Endodermal cell (in vitro differentiated cells): ENCODE measurements around the gene TMCO4. TPM values are rescaled to one million over a fixed set of nuclear protein-coding genes. Genes with fewer than 3 reads are reported as not detected.

Experiments used
- DNase-seq: peaks from one replicate; pipeline ENCODE4 v3.0.0-alpha.2; 2017
- H3K27ac ChIP-seq: 2 replicates; pipeline ENCODE4 v1.5.1; 2013; ENCODE audit warnings: mild to moderate bottlenecking, low read depth, low read length, moderate library complexity
- H3K27me3 ChIP-seq: 2 replicates; pipeline ENCODE4 v1.6.1; 2013; ENCODE audit warnings: mild to moderate bottlenecking, low read length, moderate library complexity; ENCODE audit not compliant: insufficient read depth, control insufficient read depth, poor library complexity, severe bottlenecking
- H3K36me3 ChIP-seq: 2 replicates; pipeline ENCODE4 v1.7.0; 2013; ENCODE audit warnings: mild to moderate bottlenecking, low read length, moderate library complexity; ENCODE audit not compliant: control insufficient read depth, insufficient read depth
- H3K4me1 ChIP-seq: one replicate; pipeline ENCODE4 v1.7.0; 2013; ENCODE audit warnings: low read length; ENCODE audit not compliant: control insufficient read depth, insufficient read depth
- H3K4me3 ChIP-seq: 2 replicates; pipeline ENCODE4 v1.5.1; 2013; ENCODE audit warnings: mild to moderate bottlenecking, low read length, moderate library complexity
- H3K9ac ChIP-seq: 2 replicates; pipeline ENCODE4 v1.6.1; 2013; ENCODE audit warnings: mild to moderate bottlenecking, low read length, moderate library complexity; ENCODE audit not compliant: poor library complexity, severe bottlenecking; ENCODE audit errors: extremely low read depth
- H3K9me3 ChIP-seq: 2 replicates; pipeline ENCODE4 v1.6.1; 2013; ENCODE audit warnings: mild to moderate bottlenecking, low read length, moderate library complexity; ENCODE audit not compliant: control insufficient read depth
- H3K27ac Mint-ChIP-seq: 2 replicates; pipeline ENCODE4 v1.8.0; 2020; ENCODE audit warnings: mixed read lengths
- H3K27me3 Mint-ChIP-seq: 2 replicates; pipeline ENCODE4 v1.8.0; 2021; ENCODE audit warnings: mild to moderate bottlenecking, mixed read lengths; ENCODE audit not compliant: insufficient read depth
- H3K36me3 Mint-ChIP-seq: 2 replicates; pipeline ENCODE4 v1.8.0; 2020; ENCODE audit warnings: low read depth, mixed read lengths
- H3K4me1 Mint-ChIP-seq: 2 replicates; pipeline ENCODE4 v1.8.0; 2020; ENCODE audit warnings: mixed read lengths
- H3K4me3 Mint-ChIP-seq: 2 replicates; pipeline ENCODE4 v1.8.0; 2020; ENCODE audit warnings: mild to moderate bottlenecking, moderate library complexity, mixed read lengths
- H3K9me3 Mint-ChIP-seq: 2 replicates; pipeline ENCODE4 v1.8.0; 2020; ENCODE audit warnings: mild to moderate bottlenecking, mixed read lengths
- CTCF ChIP-seq: fragments of 200-600 bp; sonication (generic); conservative IDR thresholded peaks from 2 replicates; pipeline ENCODE4 v1.5.0; 2021; ENCODE audit warnings: antibody characterized with exemption, mild to moderate bottlenecking
- WGBS, 2 experiments: methylation state at CpG; one replicate each; pipeline versions ENCODE4 v1.1.5 to v1.1.7; 2013; ENCODE audit warnings: missing lambda C conversion rate in 2 of 2, mixed read lengths in 1 of 2; ENCODE audit not compliant: insufficient coverage in 1 of 2, insufficient read length in 1 of 2; 5-methylcytosine and 5-hydroxymethylcytosine counted together
- total RNA-seq, 2 donors: library from RNA; stranded (reverse); fragmentation: NEBNext Ultra II Directional in 1 of 2; extraction: Animal tissue kit (Norgen Biotek cat#: 25700) in 1 of 2; gene quantifications; 2 replicates in 1 of 2; 3 replicates in 1 of 2; pipeline ENCODE4 v1.2.1, GENCODE V29; 2021

TMCO4 gene
- total RNA-seq, 2 donors from 2014 or later, result 6.2 to 6.6 TPM

- H3K4me3 Mint-ChIP-seq, result no peak overlapping the region
- DNase-seq, result no peak
- Histone ChIP-seq H3K9ac (no peak overlapping the region), H3K27me3 (no peaks in the 10 kb centered on the region), H3K36me3 (no peaks in the 10 kb centered on the region), H3K9me3 (no peaks in the 10 kb centered on the region), H3K4me3 (no peak overlapping the region), H3K4me1 (no peaks in the 10 kb centered on the region), H3K27ac (no peak overlapping the region)
- no peaks in the 10 kb centered on the region for H3K36me3 Mint-ChIP-seq
- TF ChIP-seq CTCF, result no peak
- peaks cover under 1% of the 10 kb centered on the region for H3K9me3 Mint-ChIP-seq
- peaks cover 11% of the 10 kb centered on the region for H3K27me3 Mint-ChIP-seq
- H3K4me1 Mint-ChIP-seq, result peaks cover 7% of the 10 kb centered on the region
- no peak overlapping the region for H3K27ac Mint-ChIP-seq
- 72 to 74% methylated on average over 4 to 5 of the region's 5 CpGs for WGBS, 2 experiments
These were observed 24.3 kb upstream of the TMCO4 start for GRCh38 chr1:19824036-19824435.

GRCh38 chr1:19819701-19820100 lies 20.0 kb upstream of the TMCO4 start:
- Mint-ChIP-seq H3K36me3 (no peaks in the 10 kb centered on the region), H3K27ac (no peak overlapping the region), H3K27me3 (peaks cover 21% of the 10 kb centered on the region), H3K9me3 (no peaks in the 10 kb centered on the region), H3K4me3 (no peak overlapping the region), H3K4me1 (peaks cover 18% of the 10 kb centered on the region)
- WGBS, 2 experiments, result 87 to 100% methylated on average over 1 to 5 of the region's 5 CpGs
- Histone ChIP-seq H3K9ac (no peak overlapping the region), H3K4me1 (no peaks in the 10 kb centered on the region), H3K27ac (no peak overlapping the region), H3K27me3 (peaks cover 5% of the 10 kb centered on the region), H3K36me3 (no peaks in the 10 kb centered on the region), H3K4me3 (no peak overlapping the region), H3K9me3 (no peaks in the 10 kb centered on the region)
- no peak for DNase-seq
- TF ChIP-seq CTCF, result no peak

GRCh38 chr1:19818324-19818723 lies 18.6 kb upstream of the TMCO4 start:
- no peak for TF ChIP-seq CTCF
- no peaks in the 10 kb centered on the region for H3K9me3 Mint-ChIP-seq
- Histone ChIP-seq H3K36me3 (no peaks in the 10 kb centered on the region), H3K4me3 (no peak overlapping the region), H3K27ac (no peak overlapping the region), H3K27me3 (peaks cover 5% of the 10 kb centered on the region), H3K9ac (no peak overlapping the region), H3K4me1 (no peaks in the 10 kb centered on the region), H3K9me3 (no peaks in the 10 kb centered on the region)
- H3K4me3 Mint-ChIP-seq, result no peak overlapping the region
- no peak overlapping the region for H3K27ac Mint-ChIP-seq
- DNase-seq, result no peak
- H3K4me1 Mint-ChIP-seq, result peaks cover 15% of the 10 kb centered on the region
- peaks cover 21% of the 10 kb centered on the region for H3K27me3 Mint-ChIP-seq
- 93% methylated on average over 2 to 3 of the region's 3 CpGs for WGBS, 2 experiments
- no peaks in the 10 kb centered on the region for H3K36me3 Mint-ChIP-seq
